ENCODE measurements around the gene CCDC27.

The CCDC27 gene

GRCh38 chr1:3787349-3787715, 35.1 kb downstream of the CCDC27 start:
- Histone ChIP-seq H3K4me1 (no peaks in the 10 kb centered on the region), H3K9me3 (ENCODE audit: control insufficient read depth, low read length) (no peaks in the 10 kb centered on the region), H3K27ac (no peak overlapping the region), H3K36me3 (ENCODE audit: control insufficient read depth, insufficient read depth, low read length) (no peaks in the 10 kb centered on the region), H3K4me2 (ENCODE audit: low read length) (no peak overlapping the region), H3K27me3 (ENCODE audit: control insufficient read depth, insufficient read depth, low read length) (no peaks in the 10 kb centered on the region), H3K79me2 (peaks cover 6% of the 10 kb centered on the region), H3K9ac (no peak overlapping the region), H2AFZ (no peak overlapping the region), H3K4me3 (ENCODE audit: low read depth, low read length) (no peak overlapping the region)
- no peak for TF ChIP-seq CTCF (IDR thresholded peaks at IDR 0.05)

- H3K9me3 ChIP-seq (ENCODE audit: control insufficient read depth, low read length), result no peaks in the 10 kb centered on the region
- H3K9ac ChIP-seq, result no peak overlapping the region
- H3K36me3 ChIP-seq (ENCODE audit: control insufficient read depth, insufficient read depth, low read length), result no peaks in the 10 kb centered on the region
- H3K27me3 ChIP-seq (ENCODE audit: control insufficient read depth, insufficient read depth, low read length), result no peaks in the 10 kb centered on the region
- H3K4me3 ChIP-seq (ENCODE audit: low read depth, low read length), result no peak overlapping the region
- H3K4me1 ChIP-seq, result no peaks in the 10 kb centered on the region
- no peak for TF ChIP-seq CTCF (IDR thresholded peaks at IDR 0.05)
- H3K27ac ChIP-seq, result no peak overlapping the region
- no peak overlapping the region for H3K4me2 ChIP-seq (ENCODE audit: low read length)
- no peak overlapping the region for H2AFZ ChIP-seq
- H3K79me2 ChIP-seq, result peaks cover 6% of the 10 kb centered on the region
Measured at GRCh38 chr1:3787745-3788605, 35.7 kb downstream of the CCDC27 start.

DNA sequence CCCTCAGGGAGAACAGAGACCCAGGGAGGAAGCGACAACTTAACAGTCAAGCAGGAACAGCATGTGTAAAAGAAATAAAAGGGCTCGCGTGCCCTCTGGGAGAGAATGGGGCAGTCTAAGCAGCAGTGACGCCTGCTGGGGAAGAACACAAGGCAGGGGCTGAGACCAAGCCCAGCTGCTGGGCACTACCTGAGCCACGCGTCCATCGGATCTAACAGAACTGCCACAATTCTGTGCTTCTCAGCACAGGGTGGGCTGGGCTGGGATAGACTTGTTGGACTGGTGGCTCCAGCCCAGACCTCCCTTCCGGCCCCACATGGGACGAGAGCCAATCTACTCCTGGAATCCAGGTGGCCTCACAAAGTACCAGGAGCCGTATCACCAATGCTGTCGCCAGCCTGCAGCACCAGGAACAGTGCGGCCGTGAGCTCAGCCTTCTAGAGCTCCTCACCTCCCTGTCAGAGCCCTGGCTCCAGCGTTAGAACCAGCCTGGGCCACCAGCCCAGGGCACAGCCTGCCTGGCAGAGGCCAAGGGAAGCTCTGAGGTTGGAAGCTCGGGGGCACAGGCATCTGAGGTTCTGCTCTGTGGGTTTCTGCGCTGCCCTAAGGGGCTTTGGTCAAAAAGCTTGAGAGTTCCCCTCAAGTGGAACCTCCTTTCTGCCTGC, 36.6 kb downstream of the CCDC27 start:
- Histone ChIP-seq H3K36me3 (ENCODE audit: control insufficient read depth, insufficient read depth, low read length) (no peaks in the 10 kb centered on the region), H3K9ac (no peak overlapping the region), H3K4me1 (no peaks in the 10 kb centered on the region), H3K79me2 (peaks cover 8% of the 10 kb centered on the region), H3K27me3 (ENCODE audit: control insufficient read depth, insufficient read depth, low read length) (no peaks in the 10 kb centered on the region), H3K4me2 (ENCODE audit: low read length) (no peak overlapping the region), H3K4me3 (ENCODE audit: low read depth, low read length) (no peak overlapping the region), H3K27ac (no peak overlapping the region), H2AFZ (no peak overlapping the region), H3K9me3 (ENCODE audit: control insufficient read depth, low read length) (no peaks in the 10 kb centered on the region)
- TF ChIP-seq CTCF (IDR thresholded peaks at IDR 0.05), result no peak

DNA sequence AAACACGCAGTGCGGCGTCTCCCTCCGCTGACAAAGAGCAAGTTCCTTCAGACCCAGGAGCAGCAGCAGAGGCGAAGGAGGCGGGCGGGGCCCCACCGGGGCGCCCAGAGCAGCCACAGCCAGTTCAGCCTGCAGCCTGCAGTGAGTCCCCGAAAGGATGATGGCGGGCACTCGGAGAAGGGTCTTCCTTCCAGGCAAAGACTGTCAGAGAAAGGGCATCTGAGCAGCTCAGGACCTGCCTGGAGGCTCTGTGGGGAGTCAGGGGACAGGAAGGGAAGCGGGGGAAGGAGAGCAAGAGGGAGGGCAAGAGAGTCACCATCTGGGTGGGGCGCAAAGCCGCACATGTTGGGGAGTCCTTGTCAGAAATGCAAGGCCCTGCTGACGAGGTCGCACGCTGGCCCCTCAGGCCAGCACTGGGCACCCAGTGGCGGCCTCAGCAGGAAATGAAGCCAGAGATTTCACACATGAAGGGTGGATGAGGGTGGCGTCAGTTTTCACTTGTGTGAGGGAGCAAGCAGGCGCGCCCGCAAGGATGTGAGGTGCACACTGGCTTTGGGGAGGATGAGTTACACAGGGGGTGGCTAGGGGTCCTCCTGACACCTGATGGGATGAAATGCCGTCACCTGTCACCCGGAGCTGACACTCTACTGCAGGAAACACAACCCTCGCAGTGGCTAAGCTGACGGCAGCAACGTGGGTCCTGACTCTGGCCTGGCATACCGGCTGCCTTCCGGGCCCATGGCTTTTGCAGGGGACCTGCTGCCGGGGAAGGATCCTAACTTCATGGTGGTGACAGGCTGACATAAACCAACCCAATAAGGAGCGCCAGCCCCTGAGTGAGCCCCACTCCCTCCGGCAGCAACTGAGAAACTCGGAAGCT, 37.4 kb downstream of the CCDC27 start:
- Histone ChIP-seq H3K4me1 (no peaks in the 10 kb centered on the region), H3K79me2 (peaks cover 14% of the 10 kb centered on the region)

More for the DNA sequence above, 37.4 kb downstream of the CCDC27 start:
- Histone ChIP-seq H3K9me3 (ENCODE audit: control insufficient read depth, low read length) (no peaks in the 10 kb centered on the region), H3K9ac (no peak overlapping the region), H2AFZ (no peak overlapping the region), H3K27me3 (ENCODE audit: control insufficient read depth, insufficient read depth, low read length) (no peaks in the 10 kb centered on the region), H3K27ac (no peak overlapping the region), H3K4me3 (ENCODE audit: low read depth, low read length) (no peak overlapping the region), H3K4me2 (ENCODE audit: low read length) (no peak overlapping the region), H3K36me3 (ENCODE audit: control insufficient read depth, insufficient read depth, low read length) (no peaks in the 10 kb centered on the region)
- no peak for TF ChIP-seq CTCF (IDR thresholded peaks at IDR 0.05)
